ENCODE measurements around the gene CYGB.
"Not testable (repeated sequence)": the region's sequence is repeated elsewhere in the genome, so short reads cannot be mapped to it uniquely, and the experiment has no call there.

Gene CYGB

DNA sequence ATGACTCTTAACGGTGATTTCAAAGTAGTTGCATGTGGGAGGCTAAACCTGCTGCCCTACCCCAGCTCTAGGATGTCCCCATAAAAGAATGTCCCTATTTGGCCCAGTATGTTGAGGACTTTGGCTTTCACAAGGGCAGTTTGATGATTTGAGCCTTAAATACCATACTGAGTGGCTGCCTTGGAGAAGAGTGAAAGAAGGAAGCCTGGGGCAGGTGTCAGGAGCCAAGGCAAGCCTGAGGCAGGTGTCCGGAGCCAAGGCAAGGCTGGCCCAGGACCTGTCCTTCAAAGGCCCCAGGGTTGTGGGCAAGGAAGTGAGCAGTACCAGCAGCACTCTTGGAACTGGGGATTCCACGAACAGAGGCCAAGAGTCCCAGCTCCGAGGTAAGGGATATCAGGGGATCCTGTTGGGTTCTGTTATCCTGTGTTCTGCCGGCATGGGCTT is 29.5 kb upstream of the CYGB start:
- DNase-seq, result no peak

DNA sequence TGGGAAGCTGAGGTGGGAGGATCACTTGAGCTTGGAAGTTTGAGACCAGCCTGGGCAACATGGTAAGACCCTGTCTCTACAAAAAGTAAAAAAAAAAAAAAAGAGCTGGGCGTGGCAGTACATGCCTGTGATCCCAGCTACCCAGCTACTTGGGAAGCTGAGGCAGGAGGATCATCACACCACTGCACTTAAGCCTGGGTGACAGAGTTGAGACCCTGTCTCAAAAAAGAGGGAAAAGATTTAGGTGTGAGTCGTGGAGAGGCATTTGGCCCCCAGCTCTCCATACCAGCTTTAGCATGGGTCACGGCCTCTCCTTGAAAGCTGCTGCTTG is 29.1 kb upstream of the CYGB start:
- DNase-seq, result no peak

DNA sequence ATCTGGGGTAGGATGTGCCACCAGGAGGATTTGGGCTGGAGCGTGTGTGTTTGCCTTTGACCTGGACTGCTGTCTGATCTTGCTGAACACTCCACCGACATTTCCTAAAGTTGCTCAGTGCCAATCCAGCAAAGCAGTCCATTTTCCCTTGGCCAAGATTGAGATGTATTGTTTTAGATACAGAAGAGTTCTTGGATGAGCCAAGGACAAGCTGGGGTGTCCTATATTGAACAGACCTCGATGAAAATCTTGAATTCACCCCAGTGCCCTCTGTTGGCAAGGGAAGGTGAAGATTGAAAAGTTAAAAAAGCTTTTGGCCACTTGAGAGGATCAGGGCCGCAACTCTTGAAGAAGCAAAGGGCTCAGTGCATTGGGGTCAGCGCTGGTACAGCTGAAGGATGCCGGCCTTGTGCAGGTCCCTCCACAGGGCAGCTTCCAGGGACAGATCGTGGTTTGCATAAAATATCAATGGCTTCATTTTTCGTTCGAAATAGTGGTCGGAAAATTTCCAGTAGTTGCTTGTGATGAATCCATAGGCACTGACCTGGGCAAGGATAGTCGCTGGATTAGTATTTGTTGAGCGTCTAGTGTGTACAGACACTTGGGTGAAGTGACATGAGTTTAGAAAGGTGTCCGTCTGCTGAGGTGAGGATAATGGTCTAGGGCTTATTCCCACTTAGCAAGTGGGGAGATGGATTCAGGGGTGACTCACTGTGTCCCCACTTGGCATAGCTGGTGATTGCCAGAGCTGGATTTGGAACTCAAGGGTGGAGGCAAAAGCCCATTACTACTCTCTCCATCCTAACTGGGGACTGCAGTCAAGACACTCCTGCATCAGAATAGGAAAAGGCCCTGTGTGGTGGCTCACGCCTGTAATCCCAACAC is 28.5 kb upstream of the CYGB start:
- no peak for DNase-seq

DNA sequence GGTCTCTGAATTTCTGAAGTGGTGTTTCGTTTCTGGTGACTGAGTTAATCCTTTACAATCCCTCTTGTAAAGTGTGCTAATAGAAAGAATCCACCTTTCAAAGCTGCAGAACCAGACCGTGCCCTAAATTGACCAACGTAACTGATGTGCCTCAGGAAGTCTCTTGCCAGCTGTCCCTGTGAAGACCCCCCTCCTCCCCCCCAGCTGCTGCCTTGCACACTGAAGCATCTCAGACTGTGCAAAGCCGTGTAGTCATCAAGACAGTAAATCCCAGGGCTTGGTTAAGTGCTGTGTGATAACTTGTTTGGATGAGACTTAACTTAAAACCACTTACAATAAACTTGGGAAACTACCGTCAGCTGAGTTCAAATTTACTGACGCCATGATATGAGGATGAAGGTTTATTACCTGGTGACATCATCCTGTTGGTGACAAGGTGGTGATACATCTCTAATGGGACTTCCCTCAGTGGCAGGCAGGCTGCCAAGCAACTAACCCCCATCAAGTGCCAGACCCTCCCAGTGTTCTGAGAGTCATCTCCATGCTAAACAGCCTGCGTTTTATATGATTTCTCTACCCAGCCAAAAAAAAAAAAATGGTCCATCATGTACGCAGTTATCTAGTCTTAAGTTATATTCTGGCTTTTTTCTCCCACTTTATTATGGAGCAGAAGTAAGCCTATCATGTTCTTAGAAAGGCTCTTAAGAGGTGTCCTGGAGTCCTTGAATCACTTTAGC is 27.6 kb upstream of the CYGB start:
- not testable (repeated sequence) for DNase-seq

DNA sequence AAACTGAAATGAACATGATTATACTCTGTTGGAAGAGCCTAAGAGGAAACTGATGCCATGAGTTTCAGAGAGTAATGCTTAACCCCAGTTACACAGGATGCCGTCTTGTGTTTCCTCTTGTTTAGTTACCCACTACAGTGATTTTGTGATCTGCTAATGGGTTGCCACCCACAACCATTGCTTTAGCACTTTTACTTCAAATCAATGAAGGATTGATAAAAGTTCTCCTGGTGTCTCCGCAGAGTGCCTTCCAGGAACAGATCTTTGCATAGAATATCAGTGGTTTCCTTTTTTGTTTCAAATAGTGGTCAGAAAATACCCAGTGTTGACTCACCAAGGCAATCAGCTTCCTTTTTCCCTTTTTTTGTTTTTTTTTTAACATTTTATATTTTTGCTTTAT is 25.9 kb upstream of the CYGB start:
- DNase-seq, result not testable (repeated sequence)

DNA sequence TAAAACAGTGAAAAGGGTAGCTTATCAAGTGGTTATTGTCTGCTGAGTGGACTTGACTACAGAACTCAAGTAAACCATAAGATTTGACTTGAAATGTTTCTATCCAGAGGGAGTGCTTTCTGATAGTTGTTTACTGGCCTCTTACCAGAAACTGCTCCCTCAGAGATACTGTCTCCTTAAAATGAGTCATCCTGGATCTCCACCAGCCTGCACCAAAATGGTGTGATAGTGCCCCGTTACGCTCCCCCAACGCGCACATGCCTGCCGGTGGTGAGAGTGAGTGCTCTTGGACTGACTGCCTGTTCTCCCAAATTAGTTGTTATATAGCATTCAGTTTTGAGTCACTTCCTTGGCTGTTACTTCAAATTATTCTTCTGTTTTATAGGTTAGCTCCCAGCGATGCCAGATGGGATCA is 25.2 kb upstream of the CYGB start:
- no peak for DNase-seq

DNA sequence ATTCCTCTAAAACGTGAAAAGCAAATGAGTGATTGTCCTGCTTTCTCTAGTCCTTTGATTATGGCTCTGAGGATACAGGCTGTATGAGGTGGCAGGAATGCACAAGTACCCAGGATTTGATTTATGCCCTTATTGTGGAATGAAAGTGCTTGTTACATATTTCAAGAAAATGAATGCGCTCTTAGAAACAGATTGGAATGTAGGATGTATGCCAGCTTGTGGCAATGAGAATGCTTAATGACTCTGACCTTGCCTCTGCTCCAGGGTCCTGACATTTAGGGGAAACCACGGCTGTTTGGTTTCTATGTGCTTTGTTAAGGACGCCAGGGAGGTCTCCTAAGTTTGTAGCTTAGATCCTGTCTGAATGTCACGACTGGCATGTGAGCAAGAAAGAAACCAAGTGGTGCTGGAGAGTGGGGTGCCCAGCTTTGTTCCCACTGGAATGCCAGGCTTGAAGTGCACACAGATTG is 24.3 kb upstream of the CYGB start:
- no peak for DNase-seq

DNA sequence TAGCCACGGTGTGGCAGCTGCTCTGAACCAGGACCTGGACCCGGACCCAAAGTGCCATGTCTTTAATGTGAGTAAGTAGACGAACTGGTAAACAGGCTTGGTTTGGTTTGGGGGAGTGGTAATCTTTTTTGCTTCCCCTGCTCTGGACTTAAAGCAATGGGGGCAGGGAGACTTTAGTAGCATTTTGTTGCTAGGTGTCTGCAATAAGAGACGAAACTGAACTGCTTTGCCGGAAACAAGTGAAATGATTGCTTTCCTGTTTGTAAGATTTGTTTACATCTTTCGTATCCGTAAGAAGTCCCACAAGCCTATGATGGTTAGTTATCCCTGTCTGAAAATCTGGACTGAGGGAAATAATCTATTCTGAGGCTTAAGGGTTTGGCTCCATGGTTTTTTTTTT is 23.8 kb upstream of the CYGB start:
- no peak for DNase-seq

DNA sequence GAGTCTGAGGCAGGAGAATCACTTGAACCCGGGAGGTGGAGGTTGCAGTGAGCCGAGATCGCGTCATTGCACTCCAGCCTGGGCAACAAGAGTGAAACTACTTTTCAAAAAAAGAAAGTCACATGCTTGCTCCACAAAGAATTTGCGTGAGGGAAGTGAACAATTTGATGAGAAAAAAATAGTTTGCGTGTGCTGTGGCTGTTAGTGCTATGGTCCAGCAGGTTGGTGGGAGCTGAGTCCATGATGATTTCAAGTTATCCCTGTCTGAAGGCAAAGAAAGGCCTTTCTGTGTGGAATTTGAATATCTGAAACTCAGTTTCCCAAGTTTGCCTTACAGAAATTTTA is 23.3 kb upstream of the CYGB start:
- DNase-seq, result no peak

DNA sequence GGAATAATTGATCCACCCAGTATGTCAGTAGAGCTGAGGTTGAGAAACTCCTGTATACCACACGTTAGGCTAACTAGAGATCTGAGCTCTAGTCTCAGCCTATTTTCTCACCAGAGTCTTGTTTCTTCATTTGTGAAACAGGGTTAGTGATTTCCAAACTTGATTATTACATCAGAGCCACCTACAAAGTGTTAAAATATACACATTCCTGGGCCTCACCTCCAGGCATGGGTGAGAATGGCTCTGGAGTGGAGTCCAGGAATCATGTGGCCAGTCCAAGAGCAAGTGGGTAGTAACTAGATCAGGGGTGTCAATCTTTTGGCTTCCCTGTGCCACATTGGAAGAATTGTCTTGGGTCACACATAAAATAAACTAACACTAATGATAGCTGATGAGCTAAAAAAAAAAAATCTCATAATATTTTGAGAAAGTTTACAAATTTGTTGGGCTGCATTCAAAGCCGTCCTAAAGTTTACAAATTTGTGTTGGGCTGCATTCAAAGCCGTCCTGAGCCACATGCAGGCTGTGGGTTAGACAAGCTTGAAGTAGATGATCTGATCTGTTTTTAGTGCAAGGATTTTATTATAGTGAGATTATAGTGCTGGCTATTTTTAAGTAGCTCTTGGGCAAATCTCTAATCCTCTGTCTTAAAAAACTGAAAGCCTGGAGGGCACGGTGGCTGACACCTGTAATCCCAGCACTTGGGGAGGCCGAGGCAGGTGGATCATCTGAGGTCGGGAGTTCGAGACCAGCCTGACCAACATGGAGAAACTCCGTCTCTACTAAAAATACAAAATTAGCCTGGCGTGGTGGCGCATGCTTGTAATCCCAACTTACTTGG is 22.7 kb upstream of the CYGB start:
- no peak for DNase-seq

DNA sequence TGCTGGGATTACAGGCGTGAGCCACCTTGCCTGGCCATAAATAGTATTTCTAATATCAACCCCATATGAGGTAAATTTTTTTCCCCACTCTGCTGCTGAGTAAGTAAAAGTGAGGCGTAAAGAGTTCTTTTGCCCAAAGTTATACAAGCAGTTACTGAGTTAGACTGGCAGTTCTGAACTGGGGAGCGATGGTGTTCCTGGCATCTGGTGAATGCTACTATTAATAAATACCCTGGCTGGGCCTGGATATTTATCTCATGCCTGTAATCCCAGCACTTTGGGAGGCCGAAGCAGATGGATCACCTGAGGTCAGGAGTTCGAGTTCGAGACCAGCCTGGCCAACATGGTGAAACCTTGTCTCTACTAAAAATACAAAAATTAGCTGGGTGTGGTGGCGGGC is 22.0 kb upstream of the CYGB start:
- not testable (repeated sequence) for DNase-seq

DNA sequence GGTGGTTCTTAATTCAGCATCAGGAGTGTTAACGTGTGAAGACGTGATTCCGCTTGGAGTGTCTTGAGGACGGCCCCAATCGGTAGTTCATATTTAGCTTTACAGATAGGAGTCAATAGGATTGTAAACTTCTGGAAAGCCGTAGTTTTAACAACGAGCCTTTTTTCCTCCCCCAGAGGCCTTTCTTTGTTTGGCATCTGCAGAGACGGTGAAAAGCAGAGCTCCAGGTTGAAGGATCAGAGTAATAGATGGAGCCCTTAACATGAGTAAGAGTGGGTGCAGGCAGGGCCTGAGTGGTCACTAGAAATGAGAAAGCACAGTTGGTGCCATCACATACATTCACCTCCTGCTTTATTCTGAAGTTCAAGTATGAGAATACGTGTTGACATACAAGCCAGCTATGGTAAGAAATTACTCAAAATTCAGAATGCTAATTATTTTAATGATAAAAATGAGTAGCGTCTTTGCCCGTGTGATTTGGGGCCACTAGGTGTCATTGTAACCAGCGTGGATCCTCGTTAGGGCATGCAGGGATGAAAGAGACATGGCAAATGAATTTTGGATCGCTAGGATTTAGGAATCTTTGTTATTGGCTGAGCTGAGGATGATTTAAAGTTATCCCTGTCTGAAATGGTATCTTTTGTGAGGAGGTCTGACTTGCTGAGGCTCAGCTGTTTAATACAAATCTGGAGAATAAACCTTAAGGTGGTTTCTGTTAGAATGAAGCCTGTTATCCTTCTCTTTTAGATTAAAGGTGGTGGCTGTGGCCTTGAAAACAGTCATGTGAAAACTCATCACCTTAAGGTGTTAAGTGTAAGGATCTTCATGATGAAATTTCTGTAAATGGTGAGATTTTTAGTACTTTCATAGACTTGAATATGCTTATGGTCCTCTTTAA is 20.9 kb upstream of the CYGB start:
- DNase-seq, result no peak

DNA sequence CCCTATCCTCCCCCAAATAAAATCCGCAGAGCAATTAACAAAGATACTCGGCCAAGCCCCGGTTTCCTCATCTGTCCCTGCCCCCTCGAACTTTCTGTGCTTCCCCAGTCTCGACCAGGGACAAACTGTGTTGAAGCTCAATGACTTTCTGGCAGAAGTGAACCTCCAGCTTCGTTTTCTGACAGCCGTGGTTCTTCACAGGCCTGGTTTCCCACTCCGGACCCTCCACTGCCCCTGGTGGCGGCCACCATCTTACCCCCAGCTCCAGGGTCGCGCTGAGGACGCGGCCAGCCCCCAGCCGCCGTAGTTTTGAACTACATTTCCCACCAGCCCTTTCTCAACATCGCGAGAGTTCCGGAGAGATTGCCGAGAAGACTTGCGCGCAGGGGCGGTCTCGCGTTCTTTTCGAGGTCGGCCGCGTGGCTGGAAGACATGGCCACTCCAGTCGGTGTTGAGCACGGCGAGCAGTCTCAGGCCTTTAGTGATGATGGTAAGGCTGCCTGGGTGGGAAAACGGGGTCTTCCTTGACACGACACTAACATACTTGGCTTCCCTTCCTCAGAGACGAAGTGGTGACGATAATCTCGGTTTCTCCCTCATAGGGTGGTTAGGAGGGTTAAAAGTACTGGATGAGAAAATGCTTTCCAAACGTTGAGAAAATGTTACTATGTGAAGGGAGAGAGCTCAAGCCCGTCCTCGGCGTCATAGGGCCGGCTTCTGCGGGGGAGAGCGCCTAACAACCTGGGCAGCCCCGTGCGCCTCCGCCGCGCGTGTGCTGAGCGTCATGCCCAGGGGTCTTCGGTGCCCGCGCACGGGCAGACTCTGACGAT is 20.1 kb upstream of the CYGB start:
- DNase-seq, result peak; percentile 89

DNA sequence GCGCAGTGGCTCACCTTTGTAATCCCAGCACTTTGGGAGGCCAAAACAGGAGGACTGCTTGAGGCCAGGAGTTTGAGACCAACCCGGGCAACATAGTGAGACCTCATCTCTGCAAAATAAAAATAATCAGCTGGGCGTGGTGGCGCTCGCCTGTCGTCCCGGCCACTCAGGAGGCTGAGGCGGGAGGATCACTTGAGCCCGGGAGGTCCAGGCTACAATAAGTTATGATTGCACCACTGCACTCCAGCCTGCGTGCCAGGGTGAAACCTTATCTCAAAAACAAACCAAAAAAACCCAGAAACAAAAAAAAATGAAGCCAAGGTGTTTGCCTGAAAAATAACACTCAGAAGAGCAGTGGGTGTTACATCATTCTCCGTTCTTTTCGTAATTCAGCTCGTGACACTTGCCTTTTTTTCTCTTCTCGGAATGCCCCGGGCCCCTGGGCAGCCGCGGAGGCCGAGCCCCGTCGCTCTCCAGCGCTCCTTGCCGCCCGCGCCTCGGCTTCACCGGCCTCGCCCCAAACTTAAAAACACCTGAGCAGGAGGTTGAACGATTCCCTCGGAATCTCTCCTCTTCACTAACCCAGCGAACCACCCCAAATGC is 19.4 kb upstream of the CYGB start:
- DNase-seq, result no peak

DNA sequence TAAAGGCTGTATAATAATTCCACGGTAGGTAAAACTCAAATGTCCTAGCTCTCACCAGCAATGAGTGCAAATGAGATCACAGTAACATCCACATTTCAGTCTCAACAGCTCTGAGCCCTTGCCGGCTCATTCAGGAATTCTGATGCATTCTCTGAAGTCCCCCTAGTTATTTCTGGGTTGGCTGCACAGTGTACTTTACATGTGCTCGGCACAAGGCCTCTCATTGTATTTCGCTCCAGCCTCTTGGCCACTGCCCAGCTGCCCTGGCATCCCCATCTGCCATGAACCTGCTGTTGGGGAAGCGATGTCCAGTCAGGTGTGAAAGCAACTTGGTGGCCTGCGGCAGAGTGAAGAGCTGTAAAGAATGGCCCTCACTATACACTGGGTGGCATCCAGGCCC is 16.6 kb upstream of the CYGB start:
- no peak for DNase-seq

DNA sequence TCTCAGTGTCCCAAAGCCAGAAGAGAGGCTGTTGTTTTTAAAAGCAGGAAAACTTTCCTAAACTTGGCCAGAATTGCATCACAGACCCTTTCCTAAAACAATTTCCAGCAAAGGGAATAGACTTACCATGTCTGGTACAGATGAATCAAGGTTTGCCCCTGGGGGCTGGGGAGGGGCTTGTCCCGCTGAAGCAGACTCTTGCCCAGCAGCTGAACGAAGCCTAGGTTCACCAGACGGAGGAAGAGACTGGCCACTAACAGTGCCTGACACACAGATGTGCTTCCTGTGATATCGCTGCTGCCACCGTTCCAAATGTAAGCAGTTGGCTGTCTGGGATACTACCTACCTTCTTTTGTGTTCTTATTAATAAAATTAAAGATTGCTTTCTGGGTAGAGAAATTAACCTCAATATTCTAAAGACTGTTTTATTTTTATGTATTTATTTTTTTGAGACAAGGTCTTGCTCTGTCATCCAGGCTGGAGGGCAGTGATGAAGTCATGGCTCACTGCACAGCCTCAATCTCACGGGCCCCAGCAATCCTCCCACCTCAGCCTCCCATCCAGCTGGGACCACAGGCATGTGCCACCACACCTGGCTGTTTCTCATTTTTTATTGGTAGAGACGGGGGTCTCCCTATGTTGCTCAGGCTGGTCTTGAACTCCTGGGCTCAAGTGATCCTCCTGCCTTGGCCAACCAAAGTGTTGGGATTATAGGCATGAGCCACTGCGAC is 15.8 kb upstream of the CYGB start:
- no peak for DNase-seq

DNA sequence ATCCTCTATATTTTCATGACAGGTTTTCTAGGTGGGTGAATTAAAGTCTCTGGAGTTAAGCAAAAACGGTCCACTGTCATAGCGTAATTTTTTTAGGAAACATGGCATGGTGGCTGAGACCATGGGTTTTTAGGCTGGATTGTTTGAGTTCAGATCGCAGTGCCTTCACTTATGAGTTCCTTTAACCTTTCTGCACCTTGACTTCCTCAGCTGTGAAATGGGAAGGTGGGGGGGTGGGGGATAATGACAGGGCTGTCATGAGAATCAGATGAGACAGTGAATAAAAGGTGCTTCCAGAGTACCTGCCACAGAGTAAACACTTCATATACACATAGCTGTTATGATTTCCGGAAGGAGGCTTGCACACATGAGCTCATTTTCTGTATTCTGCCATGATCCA is 14.2 kb upstream of the CYGB start:
- no peak for DNase-seq

DNA sequence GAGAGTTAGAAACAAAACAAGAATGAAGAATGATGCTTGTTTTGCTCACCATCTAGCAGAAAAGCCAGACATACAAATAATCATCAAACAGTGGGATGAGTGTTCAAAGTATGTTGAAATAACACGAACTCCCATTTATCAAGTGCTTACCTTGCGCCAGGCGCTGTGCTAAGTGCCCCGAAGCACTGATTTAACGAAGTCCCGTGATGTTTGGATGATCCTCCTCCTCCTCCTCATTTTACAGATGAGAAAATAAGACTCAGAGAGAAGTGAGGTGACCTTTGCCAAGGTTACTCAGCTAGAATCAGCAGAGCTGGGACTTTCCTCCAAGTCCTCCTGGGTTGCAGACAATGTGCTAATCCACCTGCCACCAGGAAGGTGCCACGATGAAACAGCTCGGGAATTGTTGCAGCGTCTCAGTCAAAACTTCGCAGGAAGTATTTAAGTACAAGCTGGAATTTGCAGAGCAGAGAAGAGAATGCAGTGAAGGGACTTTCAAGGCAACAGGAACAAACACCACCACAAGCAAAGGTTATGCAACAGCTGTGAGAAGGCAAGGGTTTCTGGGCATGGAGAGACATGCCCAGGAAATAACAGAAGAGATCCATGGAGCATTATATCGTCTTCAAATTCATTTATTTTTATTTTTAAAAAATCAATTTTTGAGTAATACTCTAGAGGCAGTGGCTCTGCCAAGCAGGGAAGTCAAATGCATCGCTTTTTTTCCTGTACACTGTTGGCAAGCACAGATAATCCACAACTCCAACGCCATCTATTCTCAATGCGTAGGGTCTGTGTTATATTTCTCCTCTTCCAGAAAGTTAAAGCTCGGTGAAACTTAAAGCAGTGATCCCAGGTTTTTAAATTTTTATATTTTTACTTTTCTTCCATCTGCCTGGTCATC is 13.5 kb upstream of the CYGB start:
- no peak for DNase-seq

DNA sequence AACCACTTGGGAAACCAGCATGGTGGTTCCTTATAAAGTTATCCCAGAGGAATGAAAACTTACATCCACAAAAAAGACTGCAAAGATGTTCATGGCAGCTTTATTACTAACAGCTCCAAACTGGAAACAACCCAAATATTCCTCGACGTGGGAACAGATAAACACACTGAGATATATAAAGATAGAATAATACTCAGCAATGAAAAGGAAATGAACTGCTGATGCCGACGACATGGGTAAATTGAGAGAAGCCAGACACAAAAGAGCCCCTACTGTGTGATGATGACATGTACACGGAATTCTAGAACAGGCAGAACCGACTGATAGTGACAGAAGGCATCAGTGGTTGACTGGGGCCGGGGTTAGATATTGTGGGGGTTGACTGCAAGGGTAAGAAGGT is 12.0 kb upstream of the CYGB start:
- no peak for DNase-seq
